ENCODE results near the gene PTPRM.

- TF ChIP-seq CTCF (IDR thresholded peaks at IDR 0.05; ENCODE audit: insufficient read depth, low read length, poor library complexity, severe bottlenecking) (no peak), EZH2phosphoT487 (conservative IDR thresholded peaks at IDR 0.05; ENCODE audit: low read length) (no peak)
These were observed 211.1 kb downstream of the PTPRM start for GRCh38 chr18:7778181-7778580.

Data from SU-DHL-6 (cell line).